ENCODE measurements around the gene LARGE1.

LARGE1 gene

DNA sequence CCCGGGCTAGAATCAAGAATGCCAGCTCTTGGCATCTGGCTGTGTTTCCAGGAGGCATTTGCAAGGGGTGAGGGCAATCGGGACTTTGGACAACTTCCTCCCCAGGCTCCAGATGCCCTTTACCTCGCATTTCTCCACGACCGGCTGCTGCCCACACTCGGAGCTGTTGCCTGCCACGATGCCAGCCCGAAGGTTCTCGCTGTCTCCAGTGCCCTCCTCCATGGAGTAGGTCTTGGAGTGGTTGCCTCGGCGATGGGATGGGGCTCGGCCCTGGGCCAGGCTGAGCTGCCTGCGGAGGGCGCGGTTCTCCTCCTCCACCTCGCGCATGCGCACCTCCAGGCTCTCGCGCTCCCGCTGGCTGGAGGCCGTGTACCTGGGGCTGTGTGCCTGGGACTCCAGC is 270.0 kb downstream of the LARGE1 start:
- Histone ChIP-seq H2AFZ (ENCODE audit: low read length) (no peak overlapping the region), H3K4me3 (ENCODE audit: low read depth, low read length, poor library complexity, severe bottlenecking) (no peak overlapping the region)

DNA sequence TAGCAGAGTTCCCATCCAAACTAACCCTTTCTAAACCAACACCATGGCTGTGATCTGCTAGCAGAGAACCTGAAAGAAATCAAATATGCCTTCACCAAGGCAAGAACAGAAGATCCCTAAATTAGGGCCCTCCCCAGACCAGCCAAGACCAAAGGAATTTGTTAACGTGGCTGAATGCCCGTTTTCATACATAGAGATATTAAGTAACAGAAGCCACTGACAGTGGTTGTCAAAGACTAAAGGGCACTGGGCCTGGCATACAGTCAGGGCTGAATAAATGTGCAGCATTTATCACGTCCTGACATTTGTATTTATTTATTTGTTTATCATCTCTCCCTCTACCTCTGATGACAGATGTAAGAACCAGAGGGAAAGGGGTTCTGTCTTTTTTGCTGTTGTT is 271.8 kb downstream of the LARGE1 start:
- Histone ChIP-seq H3K9ac (ENCODE audit: low read length) (no peak overlapping the region), H3K4me1 (ENCODE audit: insufficient read depth, low read length, severe bottlenecking) (no peaks in the 10 kb centered on the region), H3K9me2 (ENCODE audit: low read depth, low read length) (no peaks in the 10 kb centered on the region), H3K27ac (ENCODE audit: low read depth, low read length, poor library complexity, severe bottlenecking) (no peak overlapping the region), H3K79me2 (ENCODE audit: insufficient read depth, low read length) (no peaks in the 10 kb centered on the region), H3F3A (ENCODE audit: insufficient read depth, low read length) (no peaks in the 10 kb centered on the region), H2AFZ (ENCODE audit: low read length) (no peak overlapping the region), H3K36me3 (ENCODE audit: insufficient read depth, low read length) (no peaks in the 10 kb centered on the region), H3K9me3 (ENCODE audit: low read length) (no peaks in the 10 kb centered on the region), H4K20me1 (ENCODE audit: insufficient read depth, low read length) (no peaks in the 10 kb centered on the region), H3K4me3 (ENCODE audit: low read depth, low read length, poor library complexity, severe bottlenecking) (no peak overlapping the region), H3K4me2 (ENCODE audit: low read length) (no peak overlapping the region), H3K27me3 (ENCODE audit: insufficient read depth, low read length) (no peaks in the 10 kb centered on the region)
- no peak for TF ChIP-seq EZH2 (IDR thresholded peaks at IDR 0.05; ENCODE audit: borderline replicate concordance, low read length)
- TF ChIP-seq, protein P1, sequence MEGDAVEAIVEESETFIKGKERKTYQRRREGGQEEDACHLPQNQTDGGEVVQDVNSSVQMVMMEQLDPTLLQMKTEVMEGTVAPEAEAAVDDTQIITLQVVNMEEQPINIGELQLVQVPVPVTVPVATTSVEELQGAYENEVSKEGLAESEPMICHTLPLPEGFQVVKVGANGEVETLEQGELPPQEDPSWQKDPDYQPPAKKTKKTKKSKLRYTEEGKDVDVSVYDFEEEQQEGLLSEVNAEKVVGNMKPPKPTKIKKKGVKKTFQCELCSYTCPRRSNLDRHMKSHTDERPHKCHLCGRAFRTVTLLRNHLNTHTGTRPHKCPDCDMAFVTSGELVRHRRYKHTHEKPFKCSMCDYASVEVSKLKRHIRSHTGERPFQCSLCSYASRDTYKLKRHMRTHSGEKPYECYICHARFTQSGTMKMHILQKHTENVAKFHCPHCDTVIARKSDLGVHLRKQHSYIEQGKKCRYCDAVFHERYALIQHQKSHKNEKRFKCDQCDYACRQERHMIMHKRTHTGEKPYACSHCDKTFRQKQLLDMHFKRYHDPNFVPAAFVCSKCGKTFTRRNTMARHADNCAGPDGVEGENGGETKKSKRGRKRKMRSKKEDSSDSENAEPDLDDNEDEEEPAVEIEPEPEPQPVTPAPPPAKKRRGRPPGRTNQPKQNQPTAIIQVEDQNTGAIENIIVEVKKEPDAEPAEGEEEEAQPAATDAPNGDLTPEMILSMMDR (IDR thresholded peaks at IDR 0.05; ENCODE audit: low read length), result no peak

More for the DNA sequence above, 270.0 kb downstream of the LARGE1 start:
- Histone ChIP-seq H3K9ac (ENCODE audit: low read length) (no peak overlapping the region), H4K20me1 (ENCODE audit: insufficient read depth, low read length) (no peaks in the 10 kb centered on the region), H3K79me2 (ENCODE audit: insufficient read depth, low read length) (no peaks in the 10 kb centered on the region), H3K9me3 (ENCODE audit: low read length) (no peaks in the 10 kb centered on the region), H3K4me2 (ENCODE audit: low read length) (no peak overlapping the region), H3K9me2 (ENCODE audit: low read depth, low read length) (no peaks in the 10 kb centered on the region), H3K27me3 (ENCODE audit: insufficient read depth, low read length) (no peaks in the 10 kb centered on the region), H3K36me3 (ENCODE audit: insufficient read depth, low read length) (no peaks in the 10 kb centered on the region), H3K4me1 (ENCODE audit: insufficient read depth, low read length, severe bottlenecking) (no peaks in the 10 kb centered on the region), H3K27ac (ENCODE audit: low read depth, low read length, poor library complexity, severe bottlenecking) (no peak overlapping the region), H3F3A (ENCODE audit: insufficient read depth, low read length) (no peaks in the 10 kb centered on the region)
- TF ChIP-seq, protein P1 (IDR thresholded peaks at IDR 0.05; ENCODE audit: low read length), result no peak
- no peak for TF ChIP-seq EZH2 (IDR thresholded peaks at IDR 0.05; ENCODE audit: borderline replicate concordance, low read length)

DNA sequence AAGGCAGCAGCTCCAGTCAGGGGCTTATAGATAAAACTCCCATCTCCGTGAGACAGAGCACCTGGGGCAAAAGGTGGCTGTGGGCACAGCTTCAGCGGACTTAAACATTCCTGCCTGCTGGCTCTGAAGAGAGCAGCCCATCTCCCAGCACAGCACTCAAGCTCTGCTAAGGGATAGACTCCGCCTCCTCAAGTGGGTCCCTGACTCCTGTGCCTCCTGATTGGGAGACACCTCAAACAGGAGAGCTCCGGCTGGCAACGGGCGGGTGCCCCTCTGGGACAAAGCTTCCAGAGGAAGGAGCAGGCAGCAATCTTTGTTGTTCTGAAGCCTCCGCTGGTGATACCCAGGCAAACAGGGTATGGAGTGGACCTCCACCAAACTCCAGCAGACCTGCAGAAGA is 279.4 kb downstream of the LARGE1 start:
- Histone ChIP-seq H3K27ac (ENCODE audit: low read depth, low read length, poor library complexity, severe bottlenecking) (no peak overlapping the region), H3K36me3 (ENCODE audit: insufficient read depth, low read length) (no peaks in the 10 kb centered on the region), H3K9me2 (ENCODE audit: low read depth, low read length) (no peaks in the 10 kb centered on the region), H3K4me3 (ENCODE audit: low read depth, low read length, poor library complexity, severe bottlenecking) (no peak overlapping the region), H4K20me1 (ENCODE audit: insufficient read depth, low read length) (no peaks in the 10 kb centered on the region), H3K9me3 (ENCODE audit: low read length) (no peaks in the 10 kb centered on the region), H3K4me2 (ENCODE audit: low read length) (peak overlapping the region; percentile 20; the same call in 1 of the 2 replicates), H2AFZ (ENCODE audit: low read length) (no peak overlapping the region), H3K79me2 (ENCODE audit: insufficient read depth, low read length) (no peaks in the 10 kb centered on the region), H3F3A (ENCODE audit: insufficient read depth, low read length) (no peaks in the 10 kb centered on the region), H3K27me3 (ENCODE audit: insufficient read depth, low read length) (no peaks in the 10 kb centered on the region), H3K9ac (ENCODE audit: low read length) (no peak overlapping the region), H3K4me1 (ENCODE audit: insufficient read depth, low read length, severe bottlenecking) (peaks cover 24% of the 10 kb centered on the region)
- no peak for TF ChIP-seq EZH2 (IDR thresholded peaks at IDR 0.05; ENCODE audit: borderline replicate concordance, low read length)
- TF ChIP-seq, protein P1 (IDR thresholded peaks at IDR 0.05; ENCODE audit: low read length), result no peak
